Ascending aorta (tissue), 2 donors: ENCODE results near the gene BORCS8. TPM values are rescaled to one million over a fixed set of nuclear protein-coding genes. Genes with fewer than 3 reads are reported as not detected.

Experiments used
- DNase-seq, 2 donors: peaks; one replicate each; pipeline ENCODE4 v3.0.0-alpha.2; 2019; ENCODE audit warnings: low spot score in 2 of 2
- H3K27ac ChIP-seq, 2 donors: fragments of 200-600 bp; sonication (generic); one replicate each; pipeline ENCODE4 v1.5.1; 2016 to 2017; ENCODE audit warnings: mild to moderate bottlenecking in 1 of 2
- H3K27me3 ChIP-seq: fragments of 200-600 bp; sonication (generic); one replicate; pipeline ENCODE4 v1.5.1; 2017
- H3K36me3 ChIP-seq, 2 donors: fragments of 200-600 bp; sonication (generic); one replicate each; pipeline ENCODE4 v1.5.1; 2016
- H3K4me1 ChIP-seq, 2 donors: fragments of 200-600 bp; sonication (generic); one replicate each; pipeline ENCODE4 v1.5.1; 2016 to 2017; ENCODE audit warnings: mild to moderate bottlenecking in 1 of 2
- H3K4me3 ChIP-seq, 2 donors: fragments of 200-600 bp; sonication (generic); one replicate each; pipeline ENCODE4 v1.5.1; 2016 to 2017; ENCODE audit warnings: mild to moderate bottlenecking in 1 of 2
- H3K9me3 ChIP-seq, 2 donors: fragments of 200-600 bp; sonication (generic); one replicate each; pipeline ENCODE4 v1.5.1; 2016
- intact Hi-C: fragments of 100-400 bp; cut with DNase I; formaldehyde crosslinking; loops from one replicate; pipeline ENCODE4 v1.15.1; 2023
- total RNA-seq: library from RNA; depleted of rRNA; stranded (reverse); fragments of >200 nt; gene quantifications from one replicate; pipeline ENCODE4 v1.1.0, GENCODE V29; 2016
- TF ChIP-seq, protein P1 (sequence below), 3 experiments: fragments of 200-600 bp in 2 of 3; fragments of 450-650 bp in 1 of 3; sonication (generic) in 2 of 3; IDR thresholded peaks; one replicate each; pipeline ENCODE4 v1.5.1; 2016 to 2019; ENCODE audit warnings: antibody characterized with exemption in 3 of 3, mild to moderate bottlenecking in 1 of 3, moderate library complexity in 1 of 3

Gene BORCS8
- 26.9 TPM for total RNA-seq

DNA sequence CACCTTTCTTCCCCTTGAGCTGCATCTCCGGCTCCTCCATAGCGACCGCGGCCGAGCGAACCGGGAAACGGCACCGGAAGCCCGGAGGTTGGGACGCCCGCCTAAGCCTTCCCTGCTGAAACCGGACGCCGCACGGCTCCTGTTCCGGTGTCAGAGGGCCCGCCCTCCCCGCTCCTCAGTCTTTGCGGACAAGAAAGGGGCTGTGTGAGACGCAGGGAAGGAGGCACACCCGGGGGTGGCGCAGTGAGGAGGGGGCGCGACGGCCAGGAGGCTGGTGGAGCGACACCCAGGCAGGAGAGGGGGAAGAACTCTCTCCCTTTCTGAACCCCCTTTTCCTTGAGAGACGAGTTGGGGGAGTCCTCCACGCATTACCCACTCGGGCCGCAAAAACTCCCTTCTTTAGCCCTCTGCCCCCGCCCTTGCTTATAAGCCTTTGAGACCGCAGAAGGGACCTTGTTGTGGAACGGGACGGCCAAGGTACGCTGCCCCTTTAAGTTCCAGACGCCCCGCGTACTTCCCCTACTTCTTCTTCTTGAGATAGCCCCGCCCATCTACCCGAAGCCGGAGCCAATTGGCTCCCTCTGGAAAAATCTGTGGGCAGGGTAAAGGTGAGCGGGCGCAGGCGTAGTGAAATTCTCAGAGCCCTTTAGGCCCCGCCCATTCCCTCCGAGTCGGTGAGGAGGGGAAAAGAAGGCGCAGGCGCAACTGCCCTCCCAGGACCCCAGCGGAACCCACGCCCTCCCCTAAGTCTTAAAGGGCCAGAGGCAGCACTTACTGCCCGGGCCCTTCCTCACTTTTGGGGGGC is at the start of gene BORCS8, which contains the start of gene RFXANK:
TSS of gene BORCS8 (minus strand) at position 75 of the 805 bp plus-strand sequence. CDS start at position 40, 35 bp downstream.
TSS of gene RFXANK (plus strand) at position 181 of the 805 bp plus-strand sequence. CDS start 1,689 bp downstream, outside the sequence.
- H3K36me3 ChIP-seq = peaks cover 7% of the 10 kb centered on the region in 2 donors
- intact Hi-C loops = loop anchor here (1.0 to 10.0 kb wide), 7 partner anchors 11 to 323 kb away; partner anchors contain the start of genes GATAD2A, MAU2, NDUFA13 and NR2C2AP
- H3K4me1 ChIP-seq = peaks cover 26 to 33% of the 10 kb centered on the region in 2 donors
- no peaks in the 10 kb centered on the region for H3K9me3 ChIP-seq
- peak within 1 kb of the TSS; percentile 86 to 93 for H3K4me3 ChIP-seq
- TF ChIP-seq, protein P1, sequence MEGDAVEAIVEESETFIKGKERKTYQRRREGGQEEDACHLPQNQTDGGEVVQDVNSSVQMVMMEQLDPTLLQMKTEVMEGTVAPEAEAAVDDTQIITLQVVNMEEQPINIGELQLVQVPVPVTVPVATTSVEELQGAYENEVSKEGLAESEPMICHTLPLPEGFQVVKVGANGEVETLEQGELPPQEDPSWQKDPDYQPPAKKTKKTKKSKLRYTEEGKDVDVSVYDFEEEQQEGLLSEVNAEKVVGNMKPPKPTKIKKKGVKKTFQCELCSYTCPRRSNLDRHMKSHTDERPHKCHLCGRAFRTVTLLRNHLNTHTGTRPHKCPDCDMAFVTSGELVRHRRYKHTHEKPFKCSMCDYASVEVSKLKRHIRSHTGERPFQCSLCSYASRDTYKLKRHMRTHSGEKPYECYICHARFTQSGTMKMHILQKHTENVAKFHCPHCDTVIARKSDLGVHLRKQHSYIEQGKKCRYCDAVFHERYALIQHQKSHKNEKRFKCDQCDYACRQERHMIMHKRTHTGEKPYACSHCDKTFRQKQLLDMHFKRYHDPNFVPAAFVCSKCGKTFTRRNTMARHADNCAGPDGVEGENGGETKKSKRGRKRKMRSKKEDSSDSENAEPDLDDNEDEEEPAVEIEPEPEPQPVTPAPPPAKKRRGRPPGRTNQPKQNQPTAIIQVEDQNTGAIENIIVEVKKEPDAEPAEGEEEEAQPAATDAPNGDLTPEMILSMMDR (IDR thresholded peaks at IDR 0.05) = no peak
- peak; percentile 94 to 100 for DNase-seq
- H3K27ac ChIP-seq = peak within 1 kb of the TSS; percentile 97 to 99
- H3K27me3 ChIP-seq = no peaks in the 10 kb centered on the region

GRCh38 chr19:19240476-19240875 is 48.5 kb upstream of the BORCS8 start:
- intact Hi-C loops = no loop called here
- peaks cover 4% of the 10 kb centered on the region for H3K27me3 ChIP-seq
- H3K36me3 ChIP-seq = no peaks in the 10 kb centered on the region
- no peak for DNase-seq
- H3K4me1 ChIP-seq = no peaks in the 10 kb centered on the region
- no peak overlapping the region for H3K27ac ChIP-seq
- TF ChIP-seq, protein P1 (IDR thresholded peaks at IDR 0.05) = no peak
- no peak overlapping the region for H3K4me3 ChIP-seq
- H3K9me3 ChIP-seq = peaks cover 2 to 5% of the 10 kb centered on the region in 2 donors

GRCh38 chr19:19239675-19240074 is 47.7 kb upstream of the BORCS8 start:
- H3K9me3 ChIP-seq = peaks cover 8 to 10% of the 10 kb centered on the region in 2 donors
- no peaks in the 10 kb centered on the region for H3K36me3 ChIP-seq
- H3K27me3 ChIP-seq = peaks cover 4% of the 10 kb centered on the region
- H3K4me1 ChIP-seq = no peaks in the 10 kb centered on the region
- no peak overlapping the region for H3K27ac ChIP-seq
- intact Hi-C loops = no loop called here
- no peak for DNase-seq
- no peak overlapping the region for H3K4me3 ChIP-seq
- TF ChIP-seq, protein P1 (IDR thresholded peaks at IDR 0.05) = no peak

GRCh38 chr19:19238126-19238894 is 46.4 kb upstream of the BORCS8 start:
- H3K9me3 ChIP-seq = peaks cover 13 to 22% of the 10 kb centered on the region in 2 donors
- DNase-seq = no peak
- H3K27me3 ChIP-seq = peaks cover 4% of the 10 kb centered on the region
- no peak overlapping the region for H3K27ac ChIP-seq
- no peaks in the 10 kb centered on the region for H3K36me3 ChIP-seq
- no peak overlapping the region for H3K4me3 ChIP-seq
- intact Hi-C loops = no loop called here
- H3K4me1 ChIP-seq = no peaks in the 10 kb centered on the region
- TF ChIP-seq, protein P1 (IDR thresholded peaks at IDR 0.05) = no peak

GRCh38 chr19:19236173-19236572 is 44.2 kb upstream of the BORCS8 start:
- no peak overlapping the region for H3K27ac ChIP-seq
- H3K36me3 ChIP-seq = no peaks in the 10 kb centered on the region
- no peak overlapping the region for H3K4me3 ChIP-seq
- peaks cover 13 to 22% of the 10 kb centered on the region in 2 donors for H3K9me3 ChIP-seq
- intact Hi-C loops = no loop called here
- TF ChIP-seq, protein P1 (IDR thresholded peaks at IDR 0.05) = no peak
- H3K4me1 ChIP-seq = no peaks in the 10 kb centered on the region
- peaks cover 4% of the 10 kb centered on the region for H3K27me3 ChIP-seq
- no peak for DNase-seq
